ENCODE data around the gene WWC2.

DNA sequence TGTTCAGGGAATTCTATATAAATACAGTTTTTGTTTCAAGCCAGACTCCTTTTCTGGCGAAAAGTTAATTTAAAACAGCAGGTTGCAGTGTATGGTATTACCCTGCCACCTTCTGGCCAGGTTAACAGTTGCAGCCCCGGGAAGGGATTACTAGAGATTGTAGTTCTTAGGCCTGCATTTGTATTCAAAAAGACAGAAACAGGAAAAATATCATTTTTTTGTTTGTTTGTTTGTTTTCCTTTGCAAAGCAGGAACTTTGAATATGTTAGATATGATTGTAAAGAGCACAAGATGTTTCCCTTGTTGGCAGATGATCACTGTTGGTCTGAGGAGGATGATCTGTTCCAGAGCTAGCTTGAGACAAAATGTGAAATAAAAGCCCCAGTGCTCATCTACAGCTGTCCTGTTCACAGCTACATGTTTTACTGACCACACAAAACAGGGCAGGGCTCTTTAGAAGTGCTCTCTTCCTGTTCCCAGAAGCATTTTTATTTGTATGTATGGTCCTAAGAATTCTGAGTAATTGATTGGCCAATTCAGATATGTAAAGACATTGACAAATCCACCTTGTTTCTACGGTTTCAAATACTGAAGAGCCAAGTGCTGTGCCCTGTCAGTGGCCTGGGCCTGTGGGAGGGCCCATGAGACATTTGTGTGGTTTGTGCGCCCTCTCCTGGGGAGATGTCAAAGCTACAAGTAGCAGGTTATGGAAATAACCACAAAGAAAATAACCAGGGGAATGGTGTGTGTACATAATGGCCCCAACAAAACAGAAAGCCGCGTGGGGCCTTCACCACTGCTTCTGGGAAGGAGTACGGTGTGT lies 163.1 kb downstream of the WWC2 start:
- TF ChIP-seq POLR2A (IDR thresholded peaks at IDR 0.05; ENCODE audit: low read length), result no peak
- no peak for TF ChIP-seq GATA1 (IDR thresholded peaks at IDR 0.05; ENCODE audit: low read depth, low read length)

All from erythroblast (primary cell).